Ecto neural progenitor cell (in vitro differentiated cells): ENCODE data around the gene CMTM5.
"Not testable (repeated sequence)": the region's sequence is repeated elsewhere in the genome, so short reads cannot be mapped to it uniquely, and the experiment has no call there.

Experiments
- DNase-seq: peaks from one replicate; pipeline ENCODE4 v3.0.0-alpha.2; 2018; ENCODE audit warnings: low spot score

The CMTM5 gene

GRCh38 chr14:23378612-23379220, 1.9 kb downstream of the CMTM5 start:
- no peak for DNase-seq

GRCh38 chr14:23379366-23380196, 2.7 kb downstream of the CMTM5 start:
- peak; percentile 71 for DNase-seq

- no peak for DNase-seq
Observed at GRCh38 chr14:23380197-23380914, 3.5 kb downstream of the CMTM5 start.

GRCh38 chr14:23380976-23381375, 4.1 kb downstream of the CMTM5 start:
- no peak for DNase-seq

GRCh38 chr14:23381871-23382270, 5.0 kb downstream of the CMTM5 start:
- no peak for DNase-seq

- no peak for DNase-seq
Observed at GRCh38 chr14:23382276-23382675, 5.4 kb downstream of the CMTM5 start.

GRCh38 chr14:23382731-23383440, 6.0 kb downstream of the CMTM5 start:
- DNase-seq = no peak

GRCh38 chr14:23384364-23385080, 7.7 kb downstream of the CMTM5 start:
- DNase-seq = no peak

- no peak for DNase-seq
Observed at GRCh38 chr14:23385244-23385641, 8.4 kb downstream of the CMTM5 start.

GRCh38 chr14:23385642-23386265, 8.9 kb downstream of the CMTM5 start:
- DNase-seq = no peak

GRCh38 chr14:23386266-23386657, 9.4 kb downstream of the CMTM5 start:
- not testable (repeated sequence) for DNase-seq

GRCh38 chr14:23386999-23387398, 10.2 kb downstream of the CMTM5 start:
- no peak for DNase-seq

GRCh38 chr14:23387916-23388882, 11.4 kb downstream of the CMTM5 start:
- no peak for DNase-seq

- no peak for DNase-seq
Observed at GRCh38 chr14:23388996-23389395, 12.2 kb downstream of the CMTM5 start.

GRCh38 chr14:23389396-23389795, 12.6 kb downstream of the CMTM5 start:
- no peak for DNase-seq

GRCh38 chr14:23389871-23390270, 13.0 kb downstream of the CMTM5 start:
- not testable (repeated sequence) for DNase-seq

GRCh38 chr14:23392613-23393012, 15.8 kb downstream of the CMTM5 start:
- DNase-seq = no peak

GRCh38 chr14:23396126-23396525, 19.3 kb downstream of the CMTM5 start:
- DNase-seq = no peak

- DNase-seq = no peak
Observed at GRCh38 chr14:23396781-23397407, 20.0 kb downstream of the CMTM5 start.

GRCh38 chr14:23398348-23398747, 21.5 kb downstream of the CMTM5 start:
- DNase-seq = no peak
